Activated naive CD8-positive, alpha-beta T cell treated with anti-CD3 and anti-CD28 coated beads, Interleukin-2, amount 50 U/mL, for 24 hours (primary cell): ENCODE data around the gene FAM222A.
A peak's percentile ranks its signal among the peaks of the same experiment; 100 is the strongest.

ENCODE experiments used
- ATAC-seq: fragments of 150-1000 bp; cut with Tn5 transposase; one replicate; pipeline ENCODE4 v1.10.0; 2021
- DNase-seq: peaks from one replicate; pipeline ENCODE4 v3.0.0; 2021
- H3K27ac Mint-ChIP-seq: one replicate; pipeline ENCODE4 v1.8.0; 2021; ENCODE audit warnings: mild to moderate bottlenecking, mixed read lengths
- H3K27me3 Mint-ChIP-seq: one replicate; pipeline ENCODE4 v1.8.0; 2021; ENCODE audit warnings: mixed read lengths
- H3K36me3 Mint-ChIP-seq: one replicate; pipeline ENCODE4 v1.8.0; 2021; ENCODE audit warnings: low read depth, mixed read lengths
- H3K4me1 Mint-ChIP-seq: one replicate; pipeline ENCODE4 v1.8.0; 2021; ENCODE audit warnings: mixed read lengths
- H3K4me3 Mint-ChIP-seq: one replicate; pipeline ENCODE4 v1.8.0; 2021; ENCODE audit warnings: mild to moderate bottlenecking, moderate library complexity, mixed read lengths
- H3K9me3 Mint-ChIP-seq: one replicate; pipeline ENCODE4 v1.8.0; 2021; ENCODE audit warnings: mixed read lengths

FAM222A gene

DNA sequence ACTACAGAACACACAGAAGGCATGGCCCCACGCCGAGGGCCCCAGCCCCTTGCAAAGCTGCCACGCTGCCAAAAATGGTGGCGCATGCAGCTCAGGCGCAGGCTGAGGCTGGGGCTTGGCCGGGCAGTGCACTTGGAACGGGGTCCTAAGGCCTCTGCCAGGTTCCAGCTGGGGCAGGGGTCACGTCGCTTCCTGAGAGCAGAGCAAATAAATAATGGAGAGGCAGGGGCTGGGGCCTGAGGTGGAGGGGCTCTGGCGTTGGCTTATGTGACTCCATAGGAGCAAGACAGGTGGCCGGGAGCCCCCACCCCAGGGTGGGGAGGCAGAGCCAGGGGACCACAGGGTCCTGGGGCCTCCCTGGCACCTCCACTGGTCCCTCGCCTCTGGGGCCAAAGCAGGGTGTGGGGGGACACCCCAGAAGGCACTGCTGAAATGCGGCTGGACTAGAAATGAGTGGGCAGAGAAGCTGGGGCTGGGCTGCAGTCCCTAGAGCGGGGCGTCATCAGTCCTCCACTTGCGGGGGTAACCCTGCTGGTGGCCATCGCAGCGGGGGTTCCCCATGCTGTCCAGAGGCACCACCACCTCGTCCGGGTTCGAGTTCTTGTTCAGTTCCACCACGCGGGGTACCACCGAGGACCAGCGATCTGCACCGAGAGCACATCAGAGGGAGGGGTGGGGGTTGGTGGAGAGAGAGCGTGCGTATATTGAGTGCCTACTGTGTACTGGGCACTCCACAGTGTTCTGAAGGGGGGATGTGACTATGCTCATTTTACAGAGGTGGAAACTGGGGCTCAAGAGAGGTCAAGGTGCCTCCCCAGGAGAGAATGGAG is 69.7 kb downstream of the FAM222A start:
- peak; percentile 15 for ATAC-seq
- Mint-ChIP-seq H3K27me3 (peaks cover 4% of the 10 kb centered on the region), H3K27ac (no peak overlapping the region), H3K9me3 (no peaks in the 10 kb centered on the region), H3K36me3 (no peaks in the 10 kb centered on the region), H3K4me3 (no peak overlapping the region), H3K4me1 (no peaks in the 10 kb centered on the region)
- DNase-seq, result no peak

DNA sequence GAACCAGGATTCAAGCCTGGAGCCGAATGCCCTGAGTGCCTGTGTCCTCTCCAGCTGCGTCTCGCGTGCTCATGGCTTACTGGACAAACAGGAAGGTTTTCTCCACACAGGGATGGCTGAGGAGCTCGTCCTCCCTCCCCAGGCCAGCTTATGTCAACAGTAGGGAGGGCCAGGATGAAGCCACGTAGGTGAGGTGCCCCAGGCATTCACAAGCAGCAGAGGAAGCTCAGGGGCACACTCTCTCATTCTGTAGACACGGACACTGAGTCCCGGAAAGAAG is 70.3 kb downstream of the FAM222A start:
- ATAC-seq, result no peak
- H3K27me3 Mint-ChIP-seq, result peaks cover 4% of the 10 kb centered on the region
- H3K4me1 Mint-ChIP-seq, result no peaks in the 10 kb centered on the region
- no peak for DNase-seq
- H3K27ac Mint-ChIP-seq, result no peak overlapping the region
- no peak overlapping the region for H3K4me3 Mint-ChIP-seq
- no peaks in the 10 kb centered on the region for H3K36me3 Mint-ChIP-seq
- no peaks in the 10 kb centered on the region for H3K9me3 Mint-ChIP-seq

DNA sequence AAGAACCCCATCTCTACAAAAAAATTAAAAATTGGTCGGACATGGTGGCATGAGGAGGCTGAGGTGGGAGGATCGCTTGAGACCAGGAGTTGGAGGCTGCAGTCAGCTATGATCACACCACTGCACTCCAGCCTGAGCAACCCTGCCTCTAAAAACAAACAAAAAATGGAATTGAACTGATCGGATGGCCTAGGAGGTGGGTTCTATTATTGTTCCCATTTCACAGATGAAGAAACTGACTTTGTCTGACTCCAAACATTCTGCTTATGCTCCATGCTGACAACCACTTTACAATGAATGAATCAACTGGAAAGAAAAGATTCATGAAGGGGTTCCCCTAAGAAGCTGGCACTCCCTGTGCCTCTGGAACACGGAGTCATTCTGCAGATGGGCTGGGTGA is 72.2 kb downstream of the FAM222A start:
- Mint-ChIP-seq H3K4me3 (no peak overlapping the region), H3K27ac (no peak overlapping the region), H3K27me3 (peaks cover 4% of the 10 kb centered on the region), H3K4me1 (no peaks in the 10 kb centered on the region), H3K36me3 (no peaks in the 10 kb centered on the region), H3K9me3 (no peaks in the 10 kb centered on the region)
- ATAC-seq, result no peak
- no peak for DNase-seq

DNA sequence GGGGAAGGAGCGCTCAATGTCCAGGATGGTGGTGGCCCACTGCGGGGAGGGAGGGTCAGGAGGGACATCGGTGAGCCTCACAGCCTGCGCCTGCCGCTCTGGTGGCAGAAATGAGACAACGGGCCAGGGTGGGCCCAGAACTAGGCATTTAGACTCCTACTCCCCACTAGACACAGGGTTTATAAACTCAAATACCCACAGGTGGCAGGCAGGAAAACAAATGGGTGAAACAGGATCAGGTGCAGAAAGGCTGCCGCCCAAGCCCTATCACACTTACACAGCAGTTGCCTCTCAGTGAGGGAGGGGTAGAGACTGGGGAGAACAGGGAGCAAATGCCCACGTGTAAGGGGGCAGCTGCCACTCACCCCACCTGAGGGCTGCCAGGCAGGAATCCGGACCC is 73.2 kb downstream of the FAM222A start:
- Mint-ChIP-seq H3K4me3 (no peak overlapping the region), H3K9me3 (no peaks in the 10 kb centered on the region), H3K27ac (no peak overlapping the region), H3K27me3 (peaks cover 4% of the 10 kb centered on the region), H3K4me1 (no peaks in the 10 kb centered on the region), H3K36me3 (no peaks in the 10 kb centered on the region)
- ATAC-seq (no peak), DNase-seq (no peak)

DNA sequence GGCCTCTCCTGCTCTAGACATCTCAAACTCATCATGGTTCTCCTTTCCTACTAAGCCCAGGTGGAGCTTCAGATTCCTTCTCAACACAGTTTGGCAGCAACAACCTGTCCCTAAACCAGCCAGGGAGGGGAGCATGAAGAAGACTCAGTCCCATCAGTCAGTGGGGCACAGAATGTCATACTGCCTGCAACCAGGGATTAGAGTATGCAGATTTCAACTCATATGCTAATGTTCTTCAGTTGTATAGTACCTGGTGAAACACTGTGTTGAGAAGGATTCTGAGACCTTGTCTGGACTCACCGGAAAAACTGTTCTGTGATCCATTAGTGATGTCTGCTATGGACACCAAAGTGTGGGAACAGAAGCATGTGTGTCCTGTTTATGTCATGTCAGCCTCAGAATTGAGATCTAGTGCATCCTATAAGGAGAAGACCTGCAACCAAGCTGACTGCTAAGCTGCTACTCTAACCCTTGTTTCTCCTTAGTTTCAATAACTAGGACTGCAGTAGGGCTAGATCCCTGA is 76.0 kb downstream of the FAM222A start:
- Mint-ChIP-seq H3K27ac (no peak overlapping the region), H3K4me1 (no peaks in the 10 kb centered on the region), H3K4me3 (no peak overlapping the region), H3K9me3 (no peaks in the 10 kb centered on the region), H3K27me3 (peaks cover 10% of the 10 kb centered on the region), H3K36me3 (no peaks in the 10 kb centered on the region)
- DNase-seq (no peak), ATAC-seq (no peak)

DNA sequence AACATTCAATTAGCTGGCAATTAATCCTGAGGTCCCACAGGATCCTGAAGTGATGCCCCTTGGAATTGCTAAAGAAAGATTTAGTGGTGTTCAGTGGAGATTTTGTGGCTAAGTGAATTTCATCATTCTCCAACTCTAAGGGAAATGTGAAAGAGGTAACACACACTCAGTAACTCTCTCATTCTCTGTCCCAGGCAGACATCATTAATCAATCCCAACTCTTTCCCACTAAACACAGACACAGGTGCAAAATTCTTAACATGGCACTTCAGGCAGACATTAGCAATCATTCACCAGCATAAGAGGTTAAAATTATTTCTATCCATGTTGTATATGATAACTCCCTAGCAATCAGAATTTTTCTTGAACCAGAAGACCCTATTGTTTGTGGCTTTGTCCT is 79.4 kb downstream of the FAM222A start:
- Mint-ChIP-seq H3K27ac (no peak overlapping the region), H3K9me3 (no peaks in the 10 kb centered on the region), H3K27me3 (peaks cover 8% of the 10 kb centered on the region), H3K4me1 (no peaks in the 10 kb centered on the region), H3K36me3 (no peaks in the 10 kb centered on the region), H3K4me3 (no peak overlapping the region)
- DNase-seq (no peak), ATAC-seq (no peak)

DNA sequence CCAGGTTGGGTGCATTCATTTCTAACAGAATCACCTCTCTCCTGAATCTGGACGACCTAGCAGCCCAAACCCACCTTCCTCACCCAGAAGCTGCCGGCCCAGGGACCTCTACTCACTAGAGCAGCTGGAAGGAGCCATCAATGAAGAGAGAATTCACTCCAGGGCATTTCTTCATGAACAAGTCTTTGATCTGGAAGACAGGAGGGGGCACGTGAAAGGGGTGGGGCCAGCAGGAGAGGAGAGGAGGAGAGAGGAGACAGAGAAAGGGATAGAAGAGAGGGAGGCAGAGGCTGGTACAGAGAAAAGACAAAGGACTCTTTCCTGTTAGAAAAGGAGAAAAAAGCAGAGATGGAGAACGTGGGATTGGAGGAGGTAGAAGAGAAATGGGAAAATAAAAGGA is 79.8 kb downstream of the FAM222A start:
- DNase-seq (no peak), ATAC-seq (no peak)
- Mint-ChIP-seq H3K27ac (no peak overlapping the region), H3K36me3 (no peaks in the 10 kb centered on the region), H3K4me1 (no peaks in the 10 kb centered on the region), H3K9me3 (no peaks in the 10 kb centered on the region), H3K27me3 (peaks cover 8% of the 10 kb centered on the region), H3K4me3 (no peak overlapping the region)

DNA sequence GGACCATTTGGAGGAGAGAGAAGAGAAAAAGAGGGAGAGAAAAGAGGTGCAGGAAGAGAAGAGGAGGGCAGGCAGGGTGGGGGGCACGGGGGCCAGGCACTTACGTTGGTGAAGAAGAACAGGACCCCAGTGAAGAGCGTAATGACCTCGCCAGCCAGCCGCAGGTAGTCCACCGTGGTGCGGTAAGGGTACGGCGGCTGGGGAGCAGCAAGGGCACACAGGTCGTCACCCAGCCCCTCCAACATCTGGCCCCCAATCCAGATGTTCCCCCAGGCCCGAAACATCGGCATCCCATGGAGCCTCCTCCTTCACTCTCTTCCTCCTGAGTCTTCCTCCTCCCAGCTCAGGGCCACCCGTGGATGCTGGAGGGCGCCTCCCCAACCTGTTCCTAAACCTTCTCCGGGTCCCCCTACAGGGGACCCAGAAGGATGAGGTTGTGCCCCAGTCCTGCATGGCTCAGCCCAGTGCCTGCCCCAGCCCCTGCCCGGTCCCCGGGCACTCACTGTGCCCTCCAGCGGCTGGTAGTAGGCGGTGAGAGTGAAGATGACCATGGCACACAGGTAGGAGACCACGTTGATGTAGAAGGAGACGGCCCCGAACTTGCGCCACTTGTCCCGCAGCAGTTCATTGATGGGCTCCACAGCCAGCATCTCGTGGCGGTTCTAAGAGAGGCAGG is 80.3 kb downstream of the FAM222A start:
- no peak overlapping the region for H3K4me3 Mint-ChIP-seq
- no peak for ATAC-seq
- H3K27me3 Mint-ChIP-seq, result peaks cover 8% of the 10 kb centered on the region
- DNase-seq, result no peak
- no peaks in the 10 kb centered on the region for H3K36me3 Mint-ChIP-seq
- H3K27ac Mint-ChIP-seq, result no peak overlapping the region
- no peaks in the 10 kb centered on the region for H3K9me3 Mint-ChIP-seq
- no peaks in the 10 kb centered on the region for H3K4me1 Mint-ChIP-seq

DNA sequence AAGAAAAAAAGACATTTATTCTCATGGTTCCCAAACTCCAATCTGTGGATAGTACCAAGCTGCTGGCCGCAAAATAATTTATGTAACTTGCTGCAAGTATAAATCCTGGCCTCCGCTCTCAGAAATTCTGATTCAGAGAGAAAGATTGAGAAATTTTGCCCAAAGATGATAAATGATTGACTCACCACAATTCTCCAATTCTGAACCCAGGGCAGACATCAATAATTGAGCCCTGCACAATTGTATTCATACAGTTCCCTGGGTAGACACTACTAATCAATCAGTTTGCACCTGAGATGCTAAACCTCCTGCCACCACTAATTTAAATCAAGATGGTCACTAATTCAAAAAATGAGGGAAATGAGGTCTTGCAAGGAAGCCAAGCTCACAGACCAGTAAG is 81.4 kb downstream of the FAM222A start:
- H3K27me3 Mint-ChIP-seq, result peaks cover 8% of the 10 kb centered on the region
- H3K4me1 Mint-ChIP-seq, result no peaks in the 10 kb centered on the region
- no peaks in the 10 kb centered on the region for H3K36me3 Mint-ChIP-seq
- ATAC-seq (no peak), DNase-seq (no peak)
- no peaks in the 10 kb centered on the region for H3K9me3 Mint-ChIP-seq
- H3K4me3 Mint-ChIP-seq, result no peak overlapping the region
- H3K27ac Mint-ChIP-seq, result no peak overlapping the region

DNA sequence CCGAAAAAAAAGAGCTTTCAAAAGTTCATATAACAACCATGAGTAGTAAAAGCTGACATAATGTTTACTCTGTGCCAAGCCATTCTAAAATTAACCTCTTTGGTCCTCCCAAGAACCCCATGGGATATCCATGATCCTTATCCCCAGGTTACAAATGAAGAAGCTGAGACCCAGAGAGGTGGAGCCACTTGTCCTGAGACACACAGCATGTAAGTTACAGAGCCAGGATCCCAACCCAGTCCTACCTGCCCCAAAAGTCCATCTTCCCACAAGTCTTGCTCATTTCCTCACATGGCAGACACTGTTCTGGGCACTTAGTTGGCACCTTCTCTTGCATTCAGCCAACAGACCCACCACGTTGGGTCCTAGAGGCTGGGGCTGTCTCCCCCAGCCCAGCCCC is 82.4 kb downstream of the FAM222A start:
- Mint-ChIP-seq H3K9me3 (no peaks in the 10 kb centered on the region), H3K27ac (no peak overlapping the region), H3K27me3 (peaks cover 8% of the 10 kb centered on the region), H3K36me3 (no peaks in the 10 kb centered on the region), H3K4me1 (no peaks in the 10 kb centered on the region), H3K4me3 (no peak overlapping the region)
- ATAC-seq, result no peak
- no peak for DNase-seq

DNA sequence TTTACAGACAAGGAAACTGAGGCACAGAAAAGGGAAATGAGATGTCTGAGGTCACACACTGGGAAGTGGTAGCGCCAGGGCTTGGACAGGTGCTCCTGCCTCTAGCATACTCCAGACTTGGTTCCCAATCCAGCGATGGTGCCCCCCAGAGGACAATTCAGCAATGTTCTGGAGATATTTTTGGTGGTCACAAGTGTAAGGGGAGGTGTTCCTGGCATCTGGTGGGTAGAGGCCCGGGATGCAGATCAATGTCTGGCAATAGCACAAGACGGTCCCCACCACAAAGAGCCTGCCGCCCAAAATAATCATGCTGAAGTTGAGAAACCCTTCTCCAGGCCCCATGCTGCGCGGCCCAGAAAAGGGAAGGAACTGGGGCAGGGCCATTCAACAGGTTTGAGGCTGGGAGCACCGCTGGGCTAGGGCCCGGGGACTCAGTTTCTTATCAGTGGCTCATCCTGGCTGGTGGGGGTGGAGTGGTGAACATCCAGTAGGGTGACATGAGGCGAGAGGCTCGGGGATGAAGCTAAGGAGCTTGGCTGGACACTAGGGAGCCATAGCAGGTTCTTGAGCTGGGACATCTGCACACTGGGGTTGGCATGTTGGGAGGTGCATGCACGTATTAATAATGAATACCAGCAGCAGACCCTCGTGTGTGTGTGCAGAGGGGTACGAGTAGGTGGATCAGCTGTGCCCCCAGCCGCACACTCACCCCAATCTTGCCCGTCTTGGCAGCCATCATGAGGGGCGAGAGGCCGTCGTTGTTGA is 84.5 kb downstream of the FAM222A start:
- Mint-ChIP-seq H3K36me3 (no peaks in the 10 kb centered on the region), H3K4me1 (no peaks in the 10 kb centered on the region), H3K4me3 (no peak overlapping the region), H3K27me3 (peaks cover 4% of the 10 kb centered on the region), H3K27ac (no peak overlapping the region), H3K9me3 (no peaks in the 10 kb centered on the region)
- ATAC-seq, result no peak
- no peak for DNase-seq

DNA sequence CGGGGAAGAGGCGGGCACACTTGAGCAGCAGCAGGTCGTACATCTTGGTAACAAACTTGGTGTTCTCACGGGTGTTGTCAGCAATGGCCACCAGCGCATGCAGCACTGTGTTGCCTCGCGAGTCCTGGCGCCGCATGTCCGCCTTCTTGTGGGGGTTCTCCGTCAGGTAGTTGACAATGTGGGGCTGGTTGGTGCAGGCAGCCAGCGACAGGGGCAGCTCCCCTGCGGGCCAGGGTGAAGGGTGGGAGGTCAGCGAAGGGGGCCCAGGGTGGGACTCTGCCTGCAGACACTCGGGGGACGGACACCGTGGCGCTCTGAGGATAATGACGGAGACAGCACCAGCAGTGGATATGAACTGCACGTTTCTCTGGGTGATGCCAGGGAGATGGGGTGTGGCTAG is 85.1 kb downstream of the FAM222A start:
- no peaks in the 10 kb centered on the region for H3K36me3 Mint-ChIP-seq
- ATAC-seq, result no peak
- no peak overlapping the region for H3K4me3 Mint-ChIP-seq
- no peaks in the 10 kb centered on the region for H3K4me1 Mint-ChIP-seq
- no peak overlapping the region for H3K27ac Mint-ChIP-seq
- no peak for DNase-seq
- peaks cover 2% of the 10 kb centered on the region for H3K27me3 Mint-ChIP-seq
- no peaks in the 10 kb centered on the region for H3K9me3 Mint-ChIP-seq

DNA sequence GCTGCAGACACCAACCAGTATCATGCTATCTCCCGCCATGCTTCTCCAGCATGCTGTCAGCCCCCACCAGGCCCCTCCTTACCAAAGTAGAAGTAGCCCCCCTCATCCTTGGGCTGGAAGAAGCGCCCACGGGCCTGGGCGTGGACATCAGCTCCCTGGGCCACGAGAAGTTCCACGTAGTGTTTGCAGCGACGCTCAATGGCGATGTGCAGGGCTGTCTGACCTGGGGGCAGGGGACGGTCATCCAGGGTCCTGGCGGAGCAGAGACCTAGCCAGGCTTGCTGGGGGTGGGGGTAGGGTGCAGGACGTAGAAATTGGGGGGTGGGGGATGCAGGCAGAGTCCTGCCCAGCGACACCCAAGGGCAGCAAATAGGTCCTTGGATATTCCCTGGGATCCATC is 86.9 kb downstream of the FAM222A start:
- no peak overlapping the region for H3K27ac Mint-ChIP-seq
- ATAC-seq (no peak), DNase-seq (no peak)
- no peaks in the 10 kb centered on the region for H3K9me3 Mint-ChIP-seq
- H3K4me3 Mint-ChIP-seq, result no peak overlapping the region
- H3K27me3 Mint-ChIP-seq, result peaks cover 1% of the 10 kb centered on the region
- H3K36me3 Mint-ChIP-seq, result no peaks in the 10 kb centered on the region
- no peaks in the 10 kb centered on the region for H3K4me1 Mint-ChIP-seq

DNA sequence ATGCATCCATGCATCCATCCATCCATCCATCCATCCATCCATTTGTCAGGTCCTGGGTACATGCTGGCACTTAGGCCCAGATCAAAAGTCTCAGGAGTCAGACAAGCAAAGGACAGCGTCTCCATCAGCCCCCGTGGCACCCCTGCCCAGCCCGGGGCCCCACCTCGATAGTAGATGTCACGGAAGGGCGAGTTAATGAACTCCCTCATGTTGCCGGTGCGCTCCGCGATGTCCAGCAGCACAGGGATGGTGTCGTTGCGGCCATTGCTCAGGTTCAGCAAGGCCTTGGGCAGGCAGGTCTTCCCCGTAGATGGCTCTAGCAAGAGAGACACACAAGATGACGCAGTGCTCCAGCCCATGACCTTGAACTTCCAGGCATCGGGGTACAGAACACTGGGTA is 89.2 kb downstream of the FAM222A start:
- Mint-ChIP-seq H3K4me1 (no peaks in the 10 kb centered on the region), H3K4me3 (no peak overlapping the region), H3K27ac (no peak overlapping the region), H3K9me3 (no peaks in the 10 kb centered on the region), H3K27me3 (no peaks in the 10 kb centered on the region), H3K36me3 (no peaks in the 10 kb centered on the region)
- ATAC-seq (no peak), DNase-seq (no peak)

DNA sequence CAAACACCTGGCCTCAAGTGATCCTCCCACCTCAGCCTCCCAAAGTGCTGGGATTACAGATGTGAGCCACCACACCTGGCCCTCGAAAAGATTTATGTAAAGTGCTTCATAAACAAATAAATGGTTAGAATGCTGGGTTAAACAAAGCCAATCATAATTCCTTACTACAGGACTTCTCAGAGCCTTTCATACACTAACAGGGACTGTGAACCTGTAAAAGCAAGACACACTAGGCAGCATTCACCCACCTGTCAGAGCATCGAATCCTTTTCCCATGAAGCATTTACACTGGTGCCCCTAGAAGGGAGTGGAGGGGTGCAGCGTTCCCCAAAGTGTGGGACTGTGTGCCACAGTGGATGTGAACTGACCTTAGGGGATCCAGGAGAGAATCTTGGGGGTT is 90.1 kb downstream of the FAM222A start:
- Mint-ChIP-seq H3K4me3 (no peak overlapping the region), H3K36me3 (no peaks in the 10 kb centered on the region), H3K9me3 (no peaks in the 10 kb centered on the region), H3K27ac (no peak overlapping the region), H3K27me3 (no peaks in the 10 kb centered on the region), H3K4me1 (no peaks in the 10 kb centered on the region)
- ATAC-seq (no peak), DNase-seq (no peak)
